PC-9 (cell line): ENCODE data around the gene CPT1B.

Experiments used
- EZH2 ChIP-seq: fragments of 200-600 bp; sonication (generic); IDR thresholded peaks from 2 replicates; pipeline ENCODE4 v1.8.0; 2017; ENCODE audit warnings: antibody characterized with exemption, low read depth
- TF ChIP-seq, protein P1 (sequence below): fragments of 200-600 bp; sonication (generic); conservative IDR thresholded peaks from 2 replicates; pipeline ENCODE4 v1.6.1; 2017; ENCODE audit warnings: mixed run types, antibody characterized with exemption, mild to moderate bottlenecking, moderate library complexity

DNA sequence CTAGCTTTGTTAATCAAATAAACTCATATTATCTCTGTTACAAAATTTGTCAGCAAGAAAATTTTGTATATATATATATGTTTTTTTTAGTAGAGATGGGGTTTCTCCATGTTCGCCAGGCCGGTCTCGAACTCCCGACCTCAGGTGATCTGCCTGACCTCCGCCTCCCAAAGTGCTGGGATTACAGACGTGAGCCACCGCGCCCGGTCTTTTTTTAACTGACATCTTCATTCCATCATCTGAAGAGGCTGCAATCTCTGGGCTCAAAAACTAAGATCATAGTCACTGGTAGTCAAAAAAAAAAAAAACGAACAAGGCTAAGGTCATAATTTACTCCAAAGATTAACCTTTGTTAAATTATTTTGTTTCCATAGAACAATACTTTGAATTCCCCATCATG lies 37.8 kb downstream of the CPT1B start:
- TF ChIP-seq, protein P1, sequence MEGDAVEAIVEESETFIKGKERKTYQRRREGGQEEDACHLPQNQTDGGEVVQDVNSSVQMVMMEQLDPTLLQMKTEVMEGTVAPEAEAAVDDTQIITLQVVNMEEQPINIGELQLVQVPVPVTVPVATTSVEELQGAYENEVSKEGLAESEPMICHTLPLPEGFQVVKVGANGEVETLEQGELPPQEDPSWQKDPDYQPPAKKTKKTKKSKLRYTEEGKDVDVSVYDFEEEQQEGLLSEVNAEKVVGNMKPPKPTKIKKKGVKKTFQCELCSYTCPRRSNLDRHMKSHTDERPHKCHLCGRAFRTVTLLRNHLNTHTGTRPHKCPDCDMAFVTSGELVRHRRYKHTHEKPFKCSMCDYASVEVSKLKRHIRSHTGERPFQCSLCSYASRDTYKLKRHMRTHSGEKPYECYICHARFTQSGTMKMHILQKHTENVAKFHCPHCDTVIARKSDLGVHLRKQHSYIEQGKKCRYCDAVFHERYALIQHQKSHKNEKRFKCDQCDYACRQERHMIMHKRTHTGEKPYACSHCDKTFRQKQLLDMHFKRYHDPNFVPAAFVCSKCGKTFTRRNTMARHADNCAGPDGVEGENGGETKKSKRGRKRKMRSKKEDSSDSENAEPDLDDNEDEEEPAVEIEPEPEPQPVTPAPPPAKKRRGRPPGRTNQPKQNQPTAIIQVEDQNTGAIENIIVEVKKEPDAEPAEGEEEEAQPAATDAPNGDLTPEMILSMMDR: no peak
- no peak for TF ChIP-seq EZH2
